GM13976 (cell line): ENCODE measurements around the gene WWC1.
A peak's percentile ranks its signal among the peaks of the same experiment; 100 is the strongest.
"Not testable (repeated sequence)": the region's sequence is repeated elsewhere in the genome, so short reads cannot be mapped to it uniquely, and the experiment has no call there.

Source experiments
- DNase-seq: peaks from one replicate; pipeline ENCODE4 v3.0.0; 2012; ENCODE audit warnings: low spot score
- in situ Hi-C: fragments of 300-500 bp; cut with MboI; formaldehyde crosslinking; loops from one replicate; pipeline ENCODE4 v1.12.0; 2022; ENCODE audit warnings: low sequenced_read_pairs, mixed read lengths, inconsistent platforms; ENCODE audit not compliant: unreplicated experiment
- TF ChIP-seq, protein P1 (sequence below): IDR thresholded peaks from 2 replicates; pipeline ENCODE4 v1.5.1; 2012; ENCODE audit warnings: borderline replicate concordance, mild to moderate bottlenecking; ENCODE audit not compliant: insufficient read depth; ENCODE audit errors: extremely low read depth, missing control alignments, control extremely low read depth

Gene WWC1

DNA sequence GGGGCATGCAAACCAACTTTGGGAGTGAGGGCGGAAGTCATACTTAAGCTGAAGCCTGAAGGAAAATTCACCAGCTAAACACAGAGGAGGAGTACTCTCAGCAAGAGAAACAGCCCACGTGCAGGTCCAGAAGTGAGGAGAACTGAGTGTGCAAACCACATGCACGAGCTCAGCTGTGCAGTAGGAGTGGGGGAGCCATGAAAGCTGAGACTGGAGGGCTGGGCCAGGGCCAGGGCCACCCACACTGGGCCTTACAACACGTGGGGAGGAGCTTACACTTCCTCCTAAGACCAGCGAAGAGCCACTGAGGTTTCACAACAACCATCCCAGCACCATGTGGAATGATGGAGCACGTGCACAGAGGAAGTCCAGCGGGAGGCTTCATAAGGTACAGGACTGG, 9.3 kb upstream of the WWC1 start:
- DNase-seq = no peak
- in situ Hi-C loops = no loop called here
- TF ChIP-seq, protein P1, sequence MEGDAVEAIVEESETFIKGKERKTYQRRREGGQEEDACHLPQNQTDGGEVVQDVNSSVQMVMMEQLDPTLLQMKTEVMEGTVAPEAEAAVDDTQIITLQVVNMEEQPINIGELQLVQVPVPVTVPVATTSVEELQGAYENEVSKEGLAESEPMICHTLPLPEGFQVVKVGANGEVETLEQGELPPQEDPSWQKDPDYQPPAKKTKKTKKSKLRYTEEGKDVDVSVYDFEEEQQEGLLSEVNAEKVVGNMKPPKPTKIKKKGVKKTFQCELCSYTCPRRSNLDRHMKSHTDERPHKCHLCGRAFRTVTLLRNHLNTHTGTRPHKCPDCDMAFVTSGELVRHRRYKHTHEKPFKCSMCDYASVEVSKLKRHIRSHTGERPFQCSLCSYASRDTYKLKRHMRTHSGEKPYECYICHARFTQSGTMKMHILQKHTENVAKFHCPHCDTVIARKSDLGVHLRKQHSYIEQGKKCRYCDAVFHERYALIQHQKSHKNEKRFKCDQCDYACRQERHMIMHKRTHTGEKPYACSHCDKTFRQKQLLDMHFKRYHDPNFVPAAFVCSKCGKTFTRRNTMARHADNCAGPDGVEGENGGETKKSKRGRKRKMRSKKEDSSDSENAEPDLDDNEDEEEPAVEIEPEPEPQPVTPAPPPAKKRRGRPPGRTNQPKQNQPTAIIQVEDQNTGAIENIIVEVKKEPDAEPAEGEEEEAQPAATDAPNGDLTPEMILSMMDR = no peak

DNA sequence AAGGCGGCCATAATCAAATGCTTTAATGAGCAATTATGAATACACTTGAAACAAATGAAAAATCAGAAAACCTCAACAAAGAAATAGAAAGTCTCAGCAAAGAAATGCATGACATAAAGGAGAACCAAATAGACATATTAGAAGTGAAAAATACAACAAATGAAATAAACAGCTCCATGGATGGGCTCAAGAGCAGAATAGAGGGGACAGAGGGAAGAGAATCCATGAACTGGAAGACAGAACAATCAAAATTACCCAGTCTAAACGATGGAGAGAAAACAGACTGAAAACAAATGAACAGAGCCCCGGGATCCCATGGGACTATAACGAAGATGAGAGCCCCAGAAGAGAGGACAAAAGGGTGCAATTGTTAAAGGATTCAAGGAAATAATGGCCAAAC, 6.6 kb upstream of the WWC1 start:
- in situ Hi-C loops = no loop called here
- TF ChIP-seq, protein P1 = no peak
- no peak for DNase-seq

DNA sequence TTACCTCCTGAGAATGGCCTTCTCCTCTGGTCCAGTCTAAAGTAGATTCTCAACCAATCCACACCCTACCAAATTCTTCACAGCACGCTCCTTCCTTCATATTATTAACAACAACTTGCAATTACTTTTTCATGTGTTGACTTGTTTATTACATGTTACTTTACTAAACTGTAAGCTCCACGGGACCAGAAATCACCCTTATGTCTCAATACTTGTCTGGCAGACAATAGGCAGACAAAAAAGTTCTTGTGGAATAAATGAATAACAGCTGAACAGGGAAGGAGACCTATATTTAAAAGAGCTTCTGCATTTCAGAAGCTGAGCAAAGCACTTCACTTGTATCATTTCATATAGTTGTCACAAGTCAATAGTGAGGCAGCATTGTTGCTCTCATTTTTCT, 5.7 kb upstream of the WWC1 start:
- DNase-seq = no peak
- TF ChIP-seq, protein P1 = no peak
- in situ Hi-C loops = no loop called here

DNA sequence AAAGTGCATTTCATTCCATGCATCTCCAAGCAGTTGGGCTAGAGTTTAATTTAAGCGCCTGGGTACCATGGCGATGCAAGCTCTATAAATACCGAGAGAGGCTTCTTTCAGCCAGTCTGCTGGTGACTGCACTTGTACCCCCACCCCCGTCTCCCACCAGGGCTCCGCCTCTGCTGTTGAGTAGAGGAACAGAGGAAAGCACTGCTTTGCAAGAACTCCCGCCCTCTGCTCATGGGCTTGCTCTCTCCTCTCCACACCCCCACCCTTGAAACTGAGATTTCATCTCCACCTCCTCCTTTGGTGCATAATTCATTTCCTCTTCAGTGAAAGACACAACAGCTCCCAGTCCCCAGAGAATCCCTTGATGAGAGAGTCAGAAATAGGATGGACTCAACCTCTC, 5.1 kb upstream of the WWC1 start:
- peak; percentile 51 for DNase-seq
- in situ Hi-C loops = no loop called here
- TF ChIP-seq, protein P1 = no peak

DNA sequence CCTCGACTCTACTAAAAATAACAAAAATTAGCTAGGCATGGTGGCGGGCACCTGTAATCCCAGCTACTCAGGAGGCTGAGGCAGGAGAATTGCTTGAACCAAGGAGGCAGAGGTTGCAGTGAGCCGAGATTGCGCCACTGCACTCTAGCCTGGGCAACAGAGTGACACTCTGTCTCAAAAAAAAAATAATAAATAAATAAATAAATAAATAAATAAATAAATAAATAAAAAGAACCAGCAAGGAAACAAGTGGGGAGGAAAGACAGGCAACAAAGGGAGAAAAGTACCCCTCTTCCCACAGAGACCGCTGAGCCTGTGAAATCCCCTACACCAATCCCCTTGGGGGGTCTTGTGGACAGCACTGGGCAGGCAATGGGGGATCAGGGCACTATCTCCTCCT, 4.6 kb upstream of the WWC1 start:
- DNase-seq, in situ Hi-C loops: not testable (repeated sequence)

DNA sequence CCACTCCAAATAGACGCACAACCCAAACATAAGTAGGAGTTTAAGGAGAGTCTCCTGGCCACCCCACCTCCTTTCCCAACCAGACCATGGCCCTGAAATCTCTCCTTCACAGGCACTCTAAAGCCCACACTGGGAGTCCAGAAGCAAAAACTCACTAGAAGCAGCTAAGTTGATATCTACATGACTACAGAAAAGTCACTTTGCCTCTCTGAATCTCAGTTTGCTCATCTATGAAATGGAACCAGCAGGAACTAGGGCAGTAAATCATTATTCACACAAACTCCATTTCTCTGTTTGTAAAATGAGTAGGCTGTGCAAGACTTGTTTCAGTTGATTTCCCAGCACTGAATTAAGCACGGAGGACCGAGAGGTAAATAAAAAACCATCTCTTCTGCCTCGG, 4.1 kb upstream of the WWC1 start:
- in situ Hi-C loops = no loop called here
- no peak for DNase-seq
- TF ChIP-seq, protein P1 = no peak

DNA sequence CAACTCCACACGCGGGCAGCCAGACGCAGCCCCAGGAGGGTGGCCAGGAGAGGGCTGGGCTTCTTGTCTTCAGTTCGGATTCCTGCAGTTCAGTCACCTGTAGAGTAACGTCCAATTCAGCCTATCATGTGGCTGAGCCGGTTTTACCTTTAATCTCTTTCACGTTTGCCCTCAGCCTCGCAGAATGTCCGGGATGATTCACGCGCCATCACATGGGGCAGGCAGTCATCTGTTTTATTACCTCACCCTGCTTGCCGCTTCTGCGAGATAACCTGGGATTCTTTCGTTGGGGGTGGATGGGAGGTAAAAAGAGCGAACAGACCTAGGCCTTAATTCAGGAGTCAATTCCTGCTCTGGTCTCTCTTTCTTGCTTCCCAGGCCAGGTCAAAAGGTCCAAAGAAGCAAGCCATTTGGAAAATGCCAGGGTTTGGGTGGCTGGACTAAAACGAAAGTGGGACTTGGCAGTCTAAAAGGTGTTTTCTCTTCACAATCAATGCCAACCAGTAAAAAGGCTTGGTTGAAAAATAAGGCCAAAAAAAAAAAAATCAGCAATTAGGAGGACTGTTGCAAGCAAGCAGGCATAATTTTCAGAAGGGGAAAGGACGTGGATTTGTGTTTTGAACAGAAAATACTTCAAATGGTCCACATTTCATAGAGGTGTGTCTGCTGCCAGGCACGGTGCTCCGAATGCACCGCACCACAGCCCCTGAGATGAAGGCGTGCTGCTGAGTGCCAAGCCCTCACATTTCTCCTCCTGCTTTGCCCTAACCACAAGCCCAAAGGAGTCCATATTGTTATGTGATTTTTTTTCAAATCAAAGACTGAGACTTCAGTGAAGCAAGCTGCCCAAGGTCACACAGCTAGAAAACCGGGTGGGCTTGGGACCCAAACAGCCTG, 2.8 kb upstream of the WWC1 start:
- TF ChIP-seq, protein P1 = no peak
- in situ Hi-C loops = no loop called here
- DNase-seq = no peak
